Astrocyte of the cerebellum (primary cell): ENCODE results near the gene NSD2.
A peak's percentile ranks its signal among the peaks of the same experiment; 100 is the strongest.
"Not testable (repeated sequence)": the region's sequence is repeated elsewhere in the genome, so short reads cannot be mapped to it uniquely, and the experiment has no call there.

Source experiments
- DNase-seq: peaks from one replicate; pipeline ENCODE4 v3.0.0-alpha.2; 2011; ENCODE audit warnings: low read depth
- H3K4me3 ChIP-seq: 2 replicates; pipeline ENCODE4 v1.5.1; 2011; ENCODE audit warnings: mild to moderate bottlenecking, low read depth, low read length, moderate library complexity
- in situ Hi-C: cut with HindIII; loops from 2 replicates; pipeline ENCODE4 v1.10.0; 2017; ENCODE audit warnings: low sequenced_read_pairs
- TF ChIP-seq, protein P1 (sequence below): IDR thresholded peaks from 2 replicates; pipeline ENCODE4 v1.5.1; 2012; ENCODE audit warnings: low read length, low read depth, moderate library complexity, mild to moderate bottlenecking; ENCODE audit errors: missing control alignments

The NSD2 gene

GRCh38 chr4:1841201-1841886 lies 29.8 kb upstream of the NSD2 start:
- H3K4me3 ChIP-seq = no peak overlapping the region
- in situ Hi-C loops = no loop called here
- DNase-seq = no peak
- TF ChIP-seq, protein P1, sequence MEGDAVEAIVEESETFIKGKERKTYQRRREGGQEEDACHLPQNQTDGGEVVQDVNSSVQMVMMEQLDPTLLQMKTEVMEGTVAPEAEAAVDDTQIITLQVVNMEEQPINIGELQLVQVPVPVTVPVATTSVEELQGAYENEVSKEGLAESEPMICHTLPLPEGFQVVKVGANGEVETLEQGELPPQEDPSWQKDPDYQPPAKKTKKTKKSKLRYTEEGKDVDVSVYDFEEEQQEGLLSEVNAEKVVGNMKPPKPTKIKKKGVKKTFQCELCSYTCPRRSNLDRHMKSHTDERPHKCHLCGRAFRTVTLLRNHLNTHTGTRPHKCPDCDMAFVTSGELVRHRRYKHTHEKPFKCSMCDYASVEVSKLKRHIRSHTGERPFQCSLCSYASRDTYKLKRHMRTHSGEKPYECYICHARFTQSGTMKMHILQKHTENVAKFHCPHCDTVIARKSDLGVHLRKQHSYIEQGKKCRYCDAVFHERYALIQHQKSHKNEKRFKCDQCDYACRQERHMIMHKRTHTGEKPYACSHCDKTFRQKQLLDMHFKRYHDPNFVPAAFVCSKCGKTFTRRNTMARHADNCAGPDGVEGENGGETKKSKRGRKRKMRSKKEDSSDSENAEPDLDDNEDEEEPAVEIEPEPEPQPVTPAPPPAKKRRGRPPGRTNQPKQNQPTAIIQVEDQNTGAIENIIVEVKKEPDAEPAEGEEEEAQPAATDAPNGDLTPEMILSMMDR = no peak

GRCh38 chr4:1841887-1842210 lies 29.3 kb upstream of the NSD2 start:
- DNase-seq = no peak
- in situ Hi-C loops = no loop called here
- H3K4me3 ChIP-seq = no peak overlapping the region
- TF ChIP-seq, protein P1 = no peak

DNA sequence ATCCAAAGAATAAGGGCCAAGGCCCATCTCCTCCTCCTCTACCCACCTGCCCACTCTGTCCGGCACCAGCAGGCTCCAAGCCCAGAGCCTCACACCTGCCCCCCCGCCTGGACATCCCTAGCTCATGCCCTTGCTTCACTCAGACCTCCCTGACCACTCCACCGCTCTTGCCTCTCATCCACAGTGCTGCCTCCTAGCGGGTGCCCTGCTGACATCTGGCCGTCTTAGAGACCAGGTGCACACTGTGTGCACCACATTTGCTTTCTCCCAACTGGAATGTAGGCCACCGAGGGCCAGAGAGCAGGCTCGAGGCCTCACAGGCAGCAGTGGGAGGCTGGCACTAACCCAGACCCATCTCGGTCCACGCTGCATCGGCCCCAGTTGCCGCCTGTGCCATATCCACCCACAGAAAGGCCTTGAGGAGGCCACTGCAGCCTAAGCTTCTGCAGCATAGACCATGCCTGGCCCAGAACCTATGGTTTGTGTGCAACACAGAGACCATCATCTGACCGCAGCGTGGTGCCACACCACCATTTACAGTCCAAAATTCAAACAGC lies 28.8 kb upstream of the NSD2 start:
- DNase-seq = no peak
- no peak overlapping the region for H3K4me3 ChIP-seq
- in situ Hi-C loops = no loop called here
- TF ChIP-seq, protein P1 = no peak

- H3K4me3 ChIP-seq = no peak overlapping the region
- TF ChIP-seq, protein P1 = no peak
- in situ Hi-C loops = no loop called here
- peak; percentile 66 for DNase-seq
These were observed 28.2 kb upstream of the NSD2 start for GRCh38 chr4:1842993-1843448.

- DNase-seq = no peak
- TF ChIP-seq, protein P1 = no peak
- in situ Hi-C loops = no loop called here
- H3K4me3 ChIP-seq = no peak overlapping the region
These were observed 27.3 kb upstream of the NSD2 start for GRCh38 chr4:1843852-1844251.

DNA sequence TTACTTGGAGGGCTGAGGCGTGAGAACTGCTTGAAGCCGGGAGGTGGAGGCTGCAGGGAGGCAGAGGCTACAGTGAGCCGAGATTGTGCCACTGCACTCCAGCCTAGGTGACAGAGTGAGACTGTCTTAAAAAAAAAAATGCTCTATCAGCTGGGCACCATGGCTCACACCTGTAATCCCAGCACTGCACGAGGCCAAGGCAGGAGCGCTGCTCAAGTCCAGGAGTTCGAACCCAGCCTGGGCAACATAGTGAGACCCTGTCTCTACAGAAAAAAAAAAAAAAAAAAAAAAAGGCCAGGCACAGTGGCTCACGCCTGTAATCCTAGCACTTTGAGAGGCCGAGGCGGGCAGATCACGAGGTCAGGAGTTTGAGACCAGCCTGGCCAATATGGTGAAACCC lies 26.6 kb upstream of the NSD2 start:
- DNase-seq, in situ Hi-C loops, H3K4me3 ChIP-seq: not testable (repeated sequence)

DNA sequence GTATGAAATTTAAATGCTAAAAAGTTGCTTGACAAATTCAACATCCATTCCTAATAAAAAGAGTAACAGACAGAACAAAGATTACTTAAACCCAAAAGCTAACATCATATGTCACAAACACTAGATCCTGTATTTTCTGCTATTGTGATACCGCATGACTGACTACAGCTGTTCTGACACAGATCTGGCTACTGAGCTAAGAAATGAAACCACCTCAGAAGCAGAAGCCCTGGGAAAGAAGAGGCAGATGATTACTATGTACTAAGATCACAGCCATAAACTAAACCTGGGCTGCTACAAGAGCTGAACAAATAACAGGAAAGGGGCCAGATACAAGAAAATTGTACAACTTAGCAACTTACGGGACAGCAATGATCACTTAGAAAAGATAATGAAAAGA lies 24.6 kb upstream of the NSD2 start:
- in situ Hi-C loops = no loop called here
- no peak for DNase-seq
- TF ChIP-seq, protein P1 = no peak
- no peak overlapping the region for H3K4me3 ChIP-seq
